Measurements from ENCODE around the gene NSG1. TPM values are rescaled to one million over a fixed set of nuclear protein-coding genes. Genes with fewer than 3 reads are reported as not detected.

Gene NSG1
- total and polyA plus RNA-seq, 2 of the 4 experiments (the other 2 are of a cell fraction): 0.72 to 1.6 TPM

DNA sequence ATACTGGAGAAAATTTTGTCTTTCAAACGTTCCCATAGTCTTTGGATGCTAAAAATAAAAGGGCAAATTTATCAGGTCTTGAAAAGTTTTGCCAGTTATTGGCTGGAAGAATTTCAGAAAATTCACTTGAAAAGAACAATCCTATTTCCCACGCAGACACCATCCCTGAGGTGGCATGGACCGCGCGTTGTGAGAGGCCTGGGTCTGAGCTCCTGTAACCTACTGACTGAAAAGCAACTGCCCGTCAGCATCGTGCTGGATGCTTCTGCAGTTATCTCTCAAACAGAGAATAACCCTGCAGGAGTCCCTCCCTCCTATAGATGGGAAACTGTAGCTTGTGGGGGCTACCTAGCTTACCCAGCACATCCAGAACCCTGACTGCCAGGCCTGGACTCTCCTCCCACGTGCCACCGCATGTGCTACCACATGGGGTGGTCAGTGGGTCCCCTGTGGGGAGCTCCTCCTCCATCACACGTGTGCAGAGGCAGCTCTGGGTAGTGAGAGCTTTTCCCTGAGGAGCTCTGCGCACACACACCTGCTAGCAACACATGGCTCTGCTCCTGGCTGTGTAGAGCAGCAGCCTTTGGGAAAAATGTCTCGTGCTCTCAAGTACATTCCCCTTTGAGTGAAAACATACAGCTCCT lies 36.1 kb downstream of the NSG1 start:
- H4K91ac ChIP-seq (ENCODE audit: insufficient read depth, low read depth, low read length): no peak overlapping the region
- H2AK5ac ChIP-seq (ENCODE audit: low read depth, low read length): no peak overlapping the region
- no peak overlapping the region for H3K4me2 ChIP-seq (ENCODE audit: low read depth, low read length)
- no peak overlapping the region for H3K4me3 ChIP-seq (ENCODE audit: insufficient read depth, low read depth, low read length)
- intact Hi-C loops (cut with micrococcal nuclease): no loop called here
- H3K14ac ChIP-seq (replicated peaks; ENCODE audit: low read depth, low read length): no peak overlapping the region
- H2BK120ac ChIP-seq (ENCODE audit: low read depth, low read length): no peak overlapping the region
- H2BK15ac ChIP-seq (ENCODE audit: low read depth, low read length): no peak overlapping the region
- peaks cover 4% of the 10 kb centered on the region; the same call in 1 of the 2 replicates for H3K4me1 ChIP-seq (ENCODE audit: control insufficient read depth, insufficient read depth, low read length)
- TF ChIP-seq RCOR1 (IDR thresholded peaks at IDR 0.05; ENCODE audit: insufficient replicate concordance, low read length): no peak
- no peak for TF ChIP-seq POLR2A (IDR thresholded peaks at IDR 0.05; ENCODE audit: low read depth, low read length)
- TF ChIP-seq RFX5 (IDR thresholded peaks at IDR 0.05; ENCODE audit: low read depth, low read length): no peak
- no peak for TF ChIP-seq CEBPB (IDR thresholded peaks at IDR 0.05; ENCODE audit: low read depth, low read length)
- TF ChIP-seq, protein P1, sequence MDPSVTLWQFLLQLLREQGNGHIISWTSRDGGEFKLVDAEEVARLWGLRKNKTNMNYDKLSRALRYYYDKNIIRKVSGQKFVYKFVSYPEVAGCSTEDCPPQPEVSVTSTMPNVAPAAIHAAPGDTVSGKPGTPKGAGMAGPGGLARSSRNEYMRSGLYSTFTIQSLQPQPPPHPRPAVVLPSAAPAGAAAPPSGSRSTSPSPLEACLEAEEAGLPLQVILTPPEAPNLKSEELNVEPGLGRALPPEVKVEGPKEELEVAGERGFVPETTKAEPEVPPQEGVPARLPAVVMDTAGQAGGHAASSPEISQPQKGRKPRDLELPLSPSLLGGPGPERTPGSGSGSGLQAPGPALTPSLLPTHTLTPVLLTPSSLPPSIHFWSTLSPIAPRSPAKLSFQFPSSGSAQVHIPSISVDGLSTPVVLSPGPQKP (IDR thresholded peaks at IDR 0.05; ENCODE audit: borderline replicate concordance, low read depth, low read length): no peak
- TF ChIP-seq SMC3 (IDR thresholded peaks at IDR 0.05; ENCODE audit: low read depth, low read length): no peak
- TF ChIP-seq RAD21 (IDR thresholded peaks at IDR 0.05; ENCODE audit: low read length): no peak
- TF ChIP-seq MAFK (IDR thresholded peaks at IDR 0.05; ENCODE audit: low read depth, low read length): no peak
- no peak for TF ChIP-seq MAZ (IDR thresholded peaks at IDR 0.05; ENCODE audit: borderline replicate concordance, low read depth, low read length)
- TF ChIP-seq FOS (IDR thresholded peaks at IDR 0.05; ENCODE audit: low read depth, low read length): no peak
- TF ChIP-seq, protein P2, sequence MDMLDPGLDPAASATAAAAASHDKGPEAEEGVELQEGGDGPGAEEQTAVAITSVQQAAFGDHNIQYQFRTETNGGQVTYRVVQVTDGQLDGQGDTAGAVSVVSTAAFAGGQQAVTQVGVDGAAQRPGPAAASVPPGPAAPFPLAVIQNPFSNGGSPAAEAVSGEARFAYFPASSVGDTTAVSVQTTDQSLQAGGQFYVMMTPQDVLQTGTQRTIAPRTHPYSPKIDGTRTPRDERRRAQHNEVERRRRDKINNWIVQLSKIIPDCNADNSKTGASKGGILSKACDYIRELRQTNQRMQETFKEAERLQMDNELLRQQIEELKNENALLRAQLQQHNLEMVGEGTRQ (IDR thresholded peaks at IDR 0.05; ENCODE audit: low read depth, low read length): no peak
- TF ChIP-seq MXI1 (IDR thresholded peaks at IDR 0.05; ENCODE audit: borderline replicate concordance, low read depth, low read length): no peak
- H4K20me1 ChIP-seq (ENCODE audit: insufficient read depth, low read length): no peaks in the 10 kb centered on the region
- 100% methylated on average over 3 of the region's 12 CpGs; no CpG with 5 or more reads in 1 of the 2 experiments for WGBS, 2 experiments (ENCODE audit: extremely low coverage in 2 of 2, insufficient read length in 1 of 2)
- no peaks in the 10 kb centered on the region for H3K9me3 ChIP-seq (ENCODE audit: control insufficient read depth, insufficient read depth, low read length)
- H3K18ac ChIP-seq (ENCODE audit: low read depth, low read length): no peak overlapping the region
- H3K36me3 ChIP-seq (ENCODE audit: control insufficient read depth, insufficient read depth, low read length): peaks cover 38% of the 10 kb centered on the region
- ATAC-seq (ENCODE audit: low read depth) (no peak), DNase-seq (no peak)
- no peak overlapping the region for H2BK20ac ChIP-seq (ENCODE audit: low read depth, low read length)
- no peak overlapping the region for H4K8ac ChIP-seq (ENCODE audit: low read depth in 2 of 2, low read length in 2 of 2)
- no peak overlapping the region for H3K4ac ChIP-seq (ENCODE audit: low read depth, low read length)
- no peak overlapping the region for H3K9ac ChIP-seq (ENCODE audit: low read depth, low read length)
- dilution Hi-C loops (cut with HindIII; ENCODE audit: low sequenced_read_pairs, unreplicated experiment): no loop called here
- H4K5ac ChIP-seq (ENCODE audit: low read depth, low read length): no peak overlapping the region
- H2AFZ ChIP-seq (replicated peaks; ENCODE audit: low read length, poor library complexity): no peak overlapping the region
- peaks cover 5% of the 10 kb centered on the region; the same call in 1 of the 2 replicates for H3K9me1 ChIP-seq (ENCODE audit: insufficient read depth, low read length)
- no TSS peak for BruUV-seq (replicated peaks)
- no peak overlapping the region for H3K23ac ChIP-seq (ENCODE audit: low read depth, low read length)
- H3K27ac ChIP-seq (ENCODE audit: insufficient read depth, low read length): no peak overlapping the region
- CTCF ChIA-PET: interaction anchor here (0.6 kb wide), 1 partner anchor 14 kb away, joined by 3 read pairs; no protein-coding TSS in a partner anchor
- H3K79me1 ChIP-seq (ENCODE audit: low read depth in 1 of 2, low read length in 2 of 2): no peaks in the 10 kb centered on the region
- no peak overlapping the region for H2AK9ac ChIP-seq (replicated peaks; ENCODE audit: low read depth, low read length, poor library complexity)
- H3K27me3 ChIP-seq (ENCODE audit: control insufficient read depth, insufficient read depth, low read length): no peaks in the 10 kb centered on the region
- POLR2A ChIA-PET (ENCODE audit: unreplicated experiment): no interaction called here
- in situ Hi-C loops (cut with MboI; ENCODE audit: low sequenced_read_pairs): no loop called here
- no peak overlapping the region for H2BK5ac ChIP-seq (ENCODE audit: low read depth, low read length, poor library complexity, severe bottlenecking)
- H3K56ac ChIP-seq (ENCODE audit: extremely low read depth, insufficient read depth, low read length): no peak overlapping the region
